Chondrocyte (in vitro differentiated cells): ENCODE measurements around the gene ADCY1. TPM values are rescaled to one million over a fixed set of nuclear protein-coding genes. Genes with fewer than 3 reads are reported as not detected.

Experiments used
- DNase-seq: peaks from one replicate; pipeline ENCODE4 v3.0.0; 2021; ENCODE audit warnings: mixed read lengths, low spot score
- H3K27ac Mint-ChIP-seq: one replicate; pipeline ENCODE4 v1.8.0; 2021; ENCODE audit warnings: mild to moderate bottlenecking, moderate library complexity, mixed read lengths; ENCODE audit not compliant: unreplicated experiment
- H3K27me3 Mint-ChIP-seq: 2 replicates; pipeline ENCODE4 v1.8.0; 2021; ENCODE audit warnings: low read depth, mixed read lengths
- H3K36me3 Mint-ChIP-seq: 2 replicates; pipeline ENCODE4 v1.8.0; 2021; ENCODE audit warnings: low read depth, mixed read lengths
- H3K4me1 Mint-ChIP-seq: 2 replicates; pipeline ENCODE4 v1.8.0; 2021; ENCODE audit warnings: low read depth, mild to moderate bottlenecking, mixed read lengths
- H3K4me3 Mint-ChIP-seq: one replicate; pipeline ENCODE4 v1.8.0; 2021; ENCODE audit warnings: mild to moderate bottlenecking, moderate library complexity, mixed read lengths; ENCODE audit not compliant: unreplicated experiment
- H3K9me3 Mint-ChIP-seq: 2 replicates; pipeline ENCODE4 v1.8.0; 2021; ENCODE audit warnings: low read depth, mixed read lengths
- total RNA-seq: library from RNA; stranded (reverse); gene quantifications from 3 replicates; pipeline ENCODE4 v1.2.1, GENCODE V29; 2021
- TF ChIP-seq, protein P1 (sequence below): fragments of 200-600 bp; sonication (generic); IDR thresholded peaks from 2 replicates; pipeline ENCODE4 v1.5.0; 2021; ENCODE audit warnings: antibody characterized with exemption, mild to moderate bottlenecking, moderate library complexity

The ADCY1 gene
- total RNA-seq, 1 donor from 2014 or later, result 0.50 TPM

DNA sequence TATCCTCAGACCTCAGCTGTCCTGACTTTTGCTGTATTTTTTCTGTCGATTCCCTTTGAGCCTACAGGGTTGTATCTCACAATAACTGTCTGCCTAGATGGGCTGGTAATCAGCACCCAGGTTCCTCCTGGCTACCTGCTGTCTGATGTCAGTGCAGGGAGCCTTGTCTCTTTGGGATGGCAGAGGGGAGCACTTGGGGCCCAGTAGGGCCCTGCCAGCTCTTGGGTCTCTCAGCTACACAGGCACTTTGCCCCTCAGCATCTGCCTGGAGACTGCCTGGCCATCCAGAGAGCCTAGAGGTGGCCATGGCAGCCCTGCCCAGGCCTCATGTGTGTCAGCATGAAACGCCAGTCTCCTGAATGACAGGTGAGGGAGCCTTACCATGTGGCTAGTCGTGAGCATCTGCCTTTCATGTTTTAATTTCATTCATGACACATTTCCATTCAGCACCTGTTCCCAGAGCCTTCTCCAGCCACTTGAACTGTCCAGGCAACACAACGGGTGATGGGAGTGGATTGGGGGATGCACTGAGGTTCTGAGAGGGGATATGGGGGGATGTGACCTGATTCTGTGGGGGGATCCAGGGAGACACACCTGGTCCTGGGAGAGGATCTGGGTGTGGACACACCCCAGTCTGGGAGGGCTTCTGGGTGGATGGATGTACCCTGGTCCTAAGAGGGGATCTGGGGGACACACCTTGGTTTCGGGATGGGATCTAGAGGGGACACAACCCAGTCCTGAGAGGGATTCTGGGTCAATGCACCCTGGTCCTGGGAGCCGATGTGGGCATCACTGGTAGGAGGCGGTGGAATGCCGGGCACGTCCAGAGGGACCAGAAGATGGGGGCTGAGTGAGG, 21.9 kb downstream of the ADCY1 start:
- TF ChIP-seq, protein P1, sequence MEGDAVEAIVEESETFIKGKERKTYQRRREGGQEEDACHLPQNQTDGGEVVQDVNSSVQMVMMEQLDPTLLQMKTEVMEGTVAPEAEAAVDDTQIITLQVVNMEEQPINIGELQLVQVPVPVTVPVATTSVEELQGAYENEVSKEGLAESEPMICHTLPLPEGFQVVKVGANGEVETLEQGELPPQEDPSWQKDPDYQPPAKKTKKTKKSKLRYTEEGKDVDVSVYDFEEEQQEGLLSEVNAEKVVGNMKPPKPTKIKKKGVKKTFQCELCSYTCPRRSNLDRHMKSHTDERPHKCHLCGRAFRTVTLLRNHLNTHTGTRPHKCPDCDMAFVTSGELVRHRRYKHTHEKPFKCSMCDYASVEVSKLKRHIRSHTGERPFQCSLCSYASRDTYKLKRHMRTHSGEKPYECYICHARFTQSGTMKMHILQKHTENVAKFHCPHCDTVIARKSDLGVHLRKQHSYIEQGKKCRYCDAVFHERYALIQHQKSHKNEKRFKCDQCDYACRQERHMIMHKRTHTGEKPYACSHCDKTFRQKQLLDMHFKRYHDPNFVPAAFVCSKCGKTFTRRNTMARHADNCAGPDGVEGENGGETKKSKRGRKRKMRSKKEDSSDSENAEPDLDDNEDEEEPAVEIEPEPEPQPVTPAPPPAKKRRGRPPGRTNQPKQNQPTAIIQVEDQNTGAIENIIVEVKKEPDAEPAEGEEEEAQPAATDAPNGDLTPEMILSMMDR, result no peak
- Mint-ChIP-seq H3K27ac (no peak overlapping the region), H3K4me3 (no peak overlapping the region), H3K4me1 (no peaks in the 10 kb centered on the region), H3K27me3 (peaks cover 11% of the 10 kb centered on the region), H3K9me3 (no peaks in the 10 kb centered on the region), H3K36me3 (no peaks in the 10 kb centered on the region)
- DNase-seq, result no peak

GRCh38 chr7:45596665-45597095, 22.5 kb downstream of the ADCY1 start:
- Mint-ChIP-seq H3K9me3 (no peaks in the 10 kb centered on the region), H3K27me3 (peaks cover 11% of the 10 kb centered on the region), H3K36me3 (no peaks in the 10 kb centered on the region), H3K27ac (no peak overlapping the region), H3K4me3 (no peak overlapping the region), H3K4me1 (no peaks in the 10 kb centered on the region)
- DNase-seq, result no peak
- TF ChIP-seq, protein P1, result no peak

DNA sequence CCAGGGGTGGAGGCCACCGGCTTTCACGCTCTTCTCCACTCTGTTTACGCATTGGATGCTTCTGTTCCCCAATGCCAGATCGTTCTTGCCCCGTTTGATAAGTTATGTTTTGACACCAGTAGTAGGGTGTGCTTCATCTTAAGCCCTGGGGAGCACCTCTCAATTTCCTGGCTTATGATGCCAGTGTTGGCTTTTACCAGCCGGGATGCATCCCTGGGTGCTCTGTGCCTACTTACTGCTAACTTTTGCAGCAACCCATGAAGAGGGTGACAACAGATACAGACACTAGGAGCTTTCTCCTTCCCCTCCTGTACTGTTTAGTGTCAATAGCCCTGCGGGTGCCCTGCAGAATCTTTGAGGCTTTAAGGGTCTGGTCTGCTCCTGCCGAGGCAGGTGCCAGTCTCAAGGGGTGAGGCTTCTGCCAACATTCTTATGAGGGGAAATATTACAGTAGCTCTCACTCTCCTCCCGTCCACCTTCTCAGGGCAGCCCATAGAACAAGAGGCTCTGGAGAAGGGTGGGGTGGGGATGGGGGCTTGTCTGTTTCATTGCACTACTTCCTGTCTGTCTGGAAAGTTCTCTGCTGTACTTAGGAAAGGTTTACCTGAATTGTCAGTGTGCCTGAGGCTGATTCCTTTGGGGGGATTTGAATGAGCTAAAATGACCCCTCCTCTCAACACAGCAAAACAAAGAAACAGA, 23.3 kb downstream of the ADCY1 start:
- Mint-ChIP-seq H3K4me1 (no peaks in the 10 kb centered on the region), H3K9me3 (no peaks in the 10 kb centered on the region), H3K4me3 (no peak overlapping the region), H3K36me3 (no peaks in the 10 kb centered on the region), H3K27ac (no peak overlapping the region), H3K27me3 (peaks cover 11% of the 10 kb centered on the region)
- TF ChIP-seq, protein P1, result no peak
- no peak for DNase-seq

- TF ChIP-seq, protein P1, result no peak
- Mint-ChIP-seq H3K36me3 (no peaks in the 10 kb centered on the region), H3K27ac (no peak overlapping the region), H3K27me3 (peaks cover 11% of the 10 kb centered on the region), H3K4me3 (no peak overlapping the region), H3K4me1 (no peaks in the 10 kb centered on the region), H3K9me3 (no peaks in the 10 kb centered on the region)
- DNase-seq, result no peak
Observed at GRCh38 chr7:45598886-45599520, 24.8 kb downstream of the ADCY1 start.
